Jurkat, Clone E6-1 (cell line): Measurements from ENCODE around the gene SAMD4A.

Experiments used
- DNase-seq: peaks from one replicate; pipeline ENCODE4 v3.0.0-alpha.2; 2011; ENCODE audit warnings: low read depth, low spot score
- H3K4me3 ChIP-seq: 2 replicates; pipeline ENCODE4 v1.5.1; 2011; ENCODE audit warnings: mild to moderate bottlenecking, low read length, control low read depth, moderate library complexity

The SAMD4A gene

DNA sequence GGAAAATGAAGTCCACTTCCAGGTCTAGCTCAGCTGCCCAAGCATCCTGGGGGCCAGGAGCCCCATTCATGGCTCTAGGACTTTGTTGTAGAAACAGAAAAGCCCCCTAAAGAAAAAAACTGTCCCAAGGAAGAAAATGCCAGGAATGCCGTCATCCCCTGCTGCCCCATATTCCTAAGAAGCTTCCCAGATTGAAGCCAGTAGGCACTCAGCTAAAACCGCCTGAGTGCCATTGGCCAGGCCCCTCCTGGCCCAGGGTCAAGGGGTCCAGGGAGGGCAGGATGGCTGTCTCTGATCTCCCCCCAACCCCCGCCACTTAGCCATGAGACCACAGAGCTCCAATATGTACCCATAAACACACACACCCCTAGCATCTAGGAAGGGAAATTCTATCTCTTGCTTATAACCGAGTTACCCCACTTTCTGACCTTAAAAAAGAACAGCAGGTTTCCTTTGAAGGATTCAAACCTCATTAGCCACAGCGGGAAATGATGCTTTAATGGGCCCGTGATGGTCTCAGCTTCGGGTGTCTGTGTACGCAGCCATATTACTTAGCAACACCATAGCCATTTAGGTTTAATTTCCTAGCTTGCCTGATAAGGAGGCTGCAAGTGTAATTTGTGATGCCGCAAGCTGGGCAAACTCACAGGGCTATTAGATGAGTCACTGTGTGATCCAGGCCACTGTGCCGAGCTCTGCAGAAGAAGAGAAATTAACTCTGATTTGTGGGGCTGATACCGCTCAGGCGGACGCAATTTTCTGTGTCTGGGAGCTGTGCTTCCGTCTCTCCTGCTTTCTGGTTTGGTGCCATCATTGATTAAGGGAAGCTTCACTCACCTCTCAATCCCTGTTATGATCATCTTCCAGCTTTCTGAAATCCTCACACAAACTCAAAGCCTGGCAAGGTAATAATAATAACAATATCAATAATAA, 251.5 kb downstream of the SAMD4A start:
- no peak overlapping the region for H3K4me3 ChIP-seq
- DNase-seq = no peak

- H3K4me3 ChIP-seq = no peak overlapping the region
- no peak for DNase-seq
Observed at GRCh38 chr14:54822685-54823084, 255.8 kb downstream of the SAMD4A start.

- H3K4me3 ChIP-seq = no peak overlapping the region
- no peak for DNase-seq
Observed at GRCh38 chr14:54823757-54824549, 257.0 kb downstream of the SAMD4A start.

- no peak overlapping the region for H3K4me3 ChIP-seq
- no peak for DNase-seq
Observed at GRCh38 chr14:54828037-54828436, 261.1 kb downstream of the SAMD4A start.

- DNase-seq = no peak
- no peak overlapping the region for H3K4me3 ChIP-seq
Observed at GRCh38 chr14:54829486-54830224, 262.7 kb downstream of the SAMD4A start.

GRCh38 chr14:54830650-54831049, 263.7 kb downstream of the SAMD4A start:
- no peak overlapping the region for H3K4me3 ChIP-seq
- DNase-seq = no peak

- no peak for DNase-seq
- no peak overlapping the region for H3K4me3 ChIP-seq
Observed at GRCh38 chr14:54834081-54834480, 267.2 kb downstream of the SAMD4A start.

GRCh38 chr14:54834727-54835126, 267.8 kb downstream of the SAMD4A start:
- no peak overlapping the region for H3K4me3 ChIP-seq
- no peak for DNase-seq

GRCh38 chr14:54836231-54836630, 269.3 kb downstream of the SAMD4A start:
- DNase-seq = no peak

GRCh38 chr14:54837508-54838149, 270.7 kb downstream of the SAMD4A start:
- no peak for DNase-seq
- no peak overlapping the region for H3K4me3 ChIP-seq

More at GRCh38 chr14:54836231-54836630, 269.3 kb downstream of the SAMD4A start:
- no peak overlapping the region for H3K4me3 ChIP-seq

DNA sequence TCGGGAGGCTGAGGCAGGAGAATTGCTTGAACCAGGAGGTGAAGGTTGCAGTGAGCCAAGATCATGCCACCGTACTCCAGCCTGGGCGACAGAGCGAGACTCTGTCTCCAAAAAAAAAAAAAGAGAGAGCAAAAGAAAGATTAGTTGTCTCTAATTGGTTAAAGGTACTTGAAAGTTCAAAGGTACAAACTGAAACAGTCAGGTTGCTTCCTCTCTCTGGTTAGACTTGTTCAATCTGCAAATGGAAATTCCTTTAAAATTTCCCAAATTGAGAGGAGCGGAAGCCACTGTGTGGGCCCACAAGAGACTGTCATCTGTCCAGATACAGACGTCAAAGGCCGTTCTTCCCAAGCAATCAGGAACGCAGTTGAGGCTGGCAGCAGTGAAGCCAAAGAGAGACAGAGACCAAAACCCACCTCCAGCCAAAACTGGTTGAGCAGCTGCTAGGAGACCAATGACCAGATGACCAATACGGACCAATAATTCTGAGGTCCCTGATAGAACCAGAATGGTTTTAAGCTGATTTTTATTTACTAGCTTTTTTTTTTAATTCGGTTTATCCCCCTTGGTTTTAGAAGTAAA, 272.1 kb downstream of the SAMD4A start:
- no peak for DNase-seq
- H3K4me3 ChIP-seq = no peak overlapping the region

GRCh38 chr14:54839701-54840119, 272.8 kb downstream of the SAMD4A start:
- DNase-seq = no peak
- H3K4me3 ChIP-seq = no peak overlapping the region

- H3K4me3 ChIP-seq = no peak overlapping the region
- no peak for DNase-seq
Observed at GRCh38 chr14:54840336-54840735, 273.4 kb downstream of the SAMD4A start.

GRCh38 chr14:54840798-54841197, 273.9 kb downstream of the SAMD4A start:
- no peak overlapping the region for H3K4me3 ChIP-seq
- no peak for DNase-seq
